ENCODE data around the gene PPIE. TPM values are rescaled to one million over a fixed set of nuclear protein-coding genes. Genes with fewer than 3 reads are reported as not detected.
"Not testable (repeated sequence)": the region's sequence is repeated elsewhere in the genome, so short reads cannot be mapped to it uniquely, and the experiment has no call there.

PPIE gene
- total RNA-seq, 1 experiment from 2014 or later, result 62.8 TPM

- H3K27ac ChIP-seq (ENCODE audit: low read depth, low read length, poor library complexity, severe bottlenecking), result no peak overlapping the region
- no peaks in the 10 kb centered on the region for H3K27me3 ChIP-seq (replicated peaks; ENCODE audit: insufficient read depth, low read depth, low read length, poor library complexity)
- no peaks in the 10 kb centered on the region for H3K9me3 ChIP-seq (ENCODE audit: low read depth, low read length, poor library complexity, severe bottlenecking)
- intact Hi-C loops (cut with micrococcal nuclease; ENCODE audit: unreplicated experiment), result loop anchor here (5.0 kb wide), 1 partner anchor 241 kb away; no protein-coding TSS in a partner anchor
- TF ChIP-seq EZH2 (IDR thresholded peaks at IDR 0.05; ENCODE audit: borderline replicate concordance, low read depth, low read length, poor library complexity, severe bottlenecking) (no peak), CTCF (conservative IDR thresholded peaks at IDR 0.05; ENCODE audit: low read depth, low read length) (no peak)
- ChIA-PET POLR2A (ENCODE audit: low non-redundant PET) (no interaction called here), CTCF (no interaction called here)
- no peak for DNase-seq (ENCODE audit: low spot score)
- H3K4me1 ChIP-seq (ENCODE audit: insufficient read depth, low read length, poor library complexity, severe bottlenecking), result no peaks in the 10 kb centered on the region
- no TSS peak for BruUV-seq (replicated peaks)
- H3K4me3 ChIP-seq (ENCODE audit: low read depth, low read length, poor library complexity, severe bottlenecking), result no peak overlapping the region
- H3K36me3 ChIP-seq (ENCODE audit: insufficient read depth, low read length, poor library complexity, severe bottlenecking), result peaks cover 2% of the 10 kb centered on the region
These were observed 24.2 kb downstream of the PPIE start for GRCh38 chr1:39762550-39763540.

GRCh38 chr1:39763619-39764374 is 25.1 kb downstream of the PPIE start:
- DNase-seq (ENCODE audit: low spot score); H3K27me3 ChIP-seq (replicated peaks; ENCODE audit: insufficient read depth, low read depth, low read length, poor library complexity); H3K4me3 ChIP-seq (ENCODE audit: low read depth, low read length, poor library complexity, severe bottlenecking); H3K9me3 ChIP-seq (ENCODE audit: low read depth, low read length, poor library complexity, severe bottlenecking); CTCF ChIA-PET; H3K36me3 ChIP-seq (ENCODE audit: insufficient read depth, low read length, poor library complexity, severe bottlenecking); H3K27ac ChIP-seq (ENCODE audit: low read depth, low read length, poor library complexity, severe bottlenecking); POLR2A ChIA-PET (ENCODE audit: low non-redundant PET); BruUV-seq (replicated peaks); H3K4me1 ChIP-seq (ENCODE audit: insufficient read depth, low read length, poor library complexity, severe bottlenecking): not testable (repeated sequence)
- intact Hi-C loops (cut with micrococcal nuclease; ENCODE audit: unreplicated experiment), result loop anchor here (5.0 kb wide), 1 partner anchor 241 kb away; no protein-coding TSS in a partner anchor

- H3K27me3 ChIP-seq (replicated peaks; ENCODE audit: insufficient read depth, low read depth, low read length, poor library complexity); H3K36me3 ChIP-seq (ENCODE audit: insufficient read depth, low read length, poor library complexity, severe bottlenecking); H3K4me3 ChIP-seq (ENCODE audit: low read depth, low read length, poor library complexity, severe bottlenecking); BruUV-seq (replicated peaks); CTCF ChIA-PET; DNase-seq (ENCODE audit: low spot score); H3K4me1 ChIP-seq (ENCODE audit: insufficient read depth, low read length, poor library complexity, severe bottlenecking); H3K27ac ChIP-seq (ENCODE audit: low read depth, low read length, poor library complexity, severe bottlenecking); POLR2A ChIA-PET (ENCODE audit: low non-redundant PET); H3K9me3 ChIP-seq (ENCODE audit: low read depth, low read length, poor library complexity, severe bottlenecking): not testable (repeated sequence)
- intact Hi-C loops (cut with micrococcal nuclease; ENCODE audit: unreplicated experiment), result loop anchor here (5.0 kb wide), 1 partner anchor 242 kb away; no protein-coding TSS in a partner anchor
These were observed 25.8 kb downstream of the PPIE start for GRCh38 chr1:39764512-39764911.

GRCh38 chr1:39766466-39766865 is 27.8 kb downstream of the PPIE start:
- BruUV-seq (replicated peaks); intact Hi-C loops (cut with micrococcal nuclease; ENCODE audit: unreplicated experiment); H3K9me3 ChIP-seq (ENCODE audit: low read depth, low read length, poor library complexity, severe bottlenecking); H3K4me1 ChIP-seq (ENCODE audit: insufficient read depth, low read length, poor library complexity, severe bottlenecking); DNase-seq (ENCODE audit: low spot score); H3K4me3 ChIP-seq (ENCODE audit: low read depth, low read length, poor library complexity, severe bottlenecking); H3K36me3 ChIP-seq (ENCODE audit: insufficient read depth, low read length, poor library complexity, severe bottlenecking); POLR2A ChIA-PET (ENCODE audit: low non-redundant PET); H3K27me3 ChIP-seq (replicated peaks; ENCODE audit: insufficient read depth, low read depth, low read length, poor library complexity); H3K27ac ChIP-seq (ENCODE audit: low read depth, low read length, poor library complexity, severe bottlenecking); CTCF ChIA-PET: not testable (repeated sequence)

GRCh38 chr1:39769502-39769901 is 30.8 kb downstream of the PPIE start:
- H3K4me1 ChIP-seq (ENCODE audit: insufficient read depth, low read length, poor library complexity, severe bottlenecking); H3K27me3 ChIP-seq (replicated peaks; ENCODE audit: insufficient read depth, low read depth, low read length, poor library complexity); BruUV-seq (replicated peaks); H3K36me3 ChIP-seq (ENCODE audit: insufficient read depth, low read length, poor library complexity, severe bottlenecking); intact Hi-C loops (cut with micrococcal nuclease; ENCODE audit: unreplicated experiment); DNase-seq (ENCODE audit: low spot score); POLR2A ChIA-PET (ENCODE audit: low non-redundant PET); H3K27ac ChIP-seq (ENCODE audit: low read depth, low read length, poor library complexity, severe bottlenecking); H3K4me3 ChIP-seq (ENCODE audit: low read depth, low read length, poor library complexity, severe bottlenecking); H3K9me3 ChIP-seq (ENCODE audit: low read depth, low read length, poor library complexity, severe bottlenecking); CTCF ChIA-PET: not testable (repeated sequence)

- H3K4me1 ChIP-seq (ENCODE audit: insufficient read depth, low read length, poor library complexity, severe bottlenecking); DNase-seq (ENCODE audit: low spot score); H3K9me3 ChIP-seq (ENCODE audit: low read depth, low read length, poor library complexity, severe bottlenecking); CTCF ChIA-PET; H3K27ac ChIP-seq (ENCODE audit: low read depth, low read length, poor library complexity, severe bottlenecking); H3K27me3 ChIP-seq (replicated peaks; ENCODE audit: insufficient read depth, low read depth, low read length, poor library complexity); BruUV-seq (replicated peaks); POLR2A ChIA-PET (ENCODE audit: low non-redundant PET); H3K36me3 ChIP-seq (ENCODE audit: insufficient read depth, low read length, poor library complexity, severe bottlenecking); H3K4me3 ChIP-seq (ENCODE audit: low read depth, low read length, poor library complexity, severe bottlenecking); intact Hi-C loops (cut with micrococcal nuclease; ENCODE audit: unreplicated experiment): not testable (repeated sequence)
These were observed 31.7 kb downstream of the PPIE start for GRCh38 chr1:39770100-39771021.
